HL-60 (cell line): ENCODE measurements around the gene RBCK1.
"Not testable (repeated sequence)": the region's sequence is repeated elsewhere in the genome, so short reads cannot be mapped to it uniquely, and the experiment has no call there.

Experiments used
- DNase-seq, 2 experiments: peaks; one replicate each; pipeline ENCODE4 v3.0.0-alpha.2; 2010 to 2020; ENCODE audit warnings: low read depth in 1 of 2, low spot score in 1 of 2
- H3K27ac ChIP-seq: fragments of 250-450 bp; sonication (Bioruptor Pico); replicated peaks from 2 replicates; pipeline ENCODE4 v1.5.1; 2020; ENCODE audit warnings: mild to moderate bottlenecking, moderate library complexity
- H3K27me3 ChIP-seq: fragments of 250-450 bp; sonication (Bioruptor Pico); 2 replicates; pipeline ENCODE4 v1.5.1; 2021; ENCODE audit warnings: mild to moderate bottlenecking, moderate library complexity; ENCODE audit not compliant: insufficient read depth, poor library complexity, severe bottlenecking
- H3K4me3 ChIP-seq: replicated peaks from 2 replicates; pipeline ENCODE4 v1.5.1; 2011; ENCODE audit warnings: mild to moderate bottlenecking, control low read depth, low read length; ENCODE audit not compliant: insufficient read depth
- CTCF ChIP-seq: IDR thresholded peaks from one replicate; pipeline ENCODE4 v1.5.1; 2011; ENCODE audit warnings: low read length, control low read depth, inconsistent platforms; ENCODE audit not compliant: insufficient read depth
- GABPA ChIP-seq: IDR thresholded peaks from 2 replicates; pipeline ENCODE4 v1.6.1; 2012; ENCODE audit warnings: low read depth
- POLR2AphosphoS5 ChIP-seq: IDR thresholded peaks from 2 replicates; pipeline ENCODE4 v1.6.1; 2012; ENCODE audit warnings: low read depth
- REST ChIP-seq: IDR thresholded peaks from 2 replicates; pipeline ENCODE4 v1.6.1; 2012; ENCODE audit warnings: low read depth; ENCODE audit not compliant: insufficient replicate concordance
- SPI1 ChIP-seq: IDR thresholded peaks from 2 replicates; pipeline ENCODE4 v1.6.1; 2012; ENCODE audit warnings: low read depth, mild to moderate bottlenecking, borderline replicate concordance

RBCK1 gene

GRCh38 chr20:444862-445426 lies 36.8 kb downstream of the RBCK1 start:
- Histone ChIP-seq H3K4me3 (no peak overlapping the region), H3K27me3 (no peaks in the 10 kb centered on the region), H3K27ac (no peak overlapping the region)
- TF ChIP-seq CTCF (no peak), POLR2AphosphoS5 (no peak), REST (no peak), SPI1 (no peak), GABPA (no peak)
- no peak for DNase-seq

- no peak overlapping the region for H3K4me3 ChIP-seq
- H3K27ac ChIP-seq, result no peak overlapping the region
- no peaks in the 10 kb centered on the region for H3K27me3 ChIP-seq
- TF ChIP-seq GABPA (no peak), SPI1 (no peak), CTCF (no peak), POLR2AphosphoS5 (no peak), REST (no peak)
- DNase-seq, result no peak
Measured at GRCh38 chr20:445514-446336, 37.6 kb downstream of the RBCK1 start.

- H3K27ac ChIP-seq, H3K27me3 ChIP-seq, DNase-seq, H3K4me3 ChIP-seq: not testable (repeated sequence)
Measured at GRCh38 chr20:452021-452420, 43.9 kb downstream of the RBCK1 start.

GRCh38 chr20:454951-455350 lies 46.9 kb downstream of the RBCK1 start:
- Histone ChIP-seq H3K27me3 (no peaks in the 10 kb centered on the region), H3K27ac (no peak overlapping the region), H3K4me3 (no peak overlapping the region)
- no peak for DNase-seq
- TF ChIP-seq SPI1, result no peak
- no peak for TF ChIP-seq GABPA
- TF ChIP-seq CTCF, result no peak
- TF ChIP-seq REST, result no peak
- TF ChIP-seq POLR2AphosphoS5, result no peak
